SH-SY5Y (cell line): ENCODE results near the gene HOXB6.

ENCODE experiments used
- GATA2 ChIP-seq: IDR thresholded peaks from 2 replicates; pipeline ENCODE4 v1.6.1; 2011; ENCODE audit warnings: mild to moderate bottlenecking, low read depth, low read length
- GATA3 ChIP-seq: IDR thresholded peaks from 2 replicates; pipeline ENCODE4 v1.6.1; 2011; ENCODE audit warnings: low read depth, mild to moderate bottlenecking, low read length, moderate library complexity

DNA sequence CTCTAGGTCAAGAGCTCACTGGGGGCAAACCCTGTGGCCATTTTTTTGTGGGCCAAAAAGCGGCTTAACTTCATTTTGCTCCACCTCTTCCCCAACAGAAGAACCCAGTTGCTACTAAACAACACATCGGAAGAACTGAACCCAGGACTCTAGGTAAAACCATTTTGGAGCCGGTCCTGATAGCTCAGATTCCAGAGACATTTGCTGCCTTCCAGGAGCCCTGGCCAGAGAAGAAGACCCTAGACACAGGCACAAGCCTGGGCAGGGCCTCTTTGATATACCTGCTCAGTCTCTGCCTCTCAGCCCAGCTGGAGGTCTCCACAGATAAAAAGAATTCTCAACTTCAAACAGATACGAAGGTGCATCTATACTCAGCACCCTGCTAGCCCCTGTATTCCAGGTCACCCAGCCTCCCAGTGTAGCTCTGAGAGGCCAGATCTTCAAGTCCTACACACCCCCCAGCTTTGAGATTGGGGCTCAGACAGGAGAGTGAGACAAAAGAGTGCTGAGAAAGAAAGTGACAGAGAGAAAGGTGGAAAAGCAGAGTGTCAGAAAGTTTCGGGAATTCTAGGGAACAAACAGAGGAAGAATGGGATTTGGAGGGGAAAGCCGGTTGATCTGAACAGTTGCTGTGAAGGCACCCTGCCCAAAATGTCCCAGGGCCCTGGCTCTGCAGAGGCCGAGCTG, 27.9 kb upstream of the HOXB6 start:
- TF ChIP-seq GATA2 (no peak), GATA3 (no peak)
